ENCODE measurements around the gene MYNN. TPM values are rescaled to one million over a fixed set of nuclear protein-coding genes. Genes with fewer than 3 reads are reported as not detected.

Gene MYNN
- total RNA-seq, 1 experiment from 2014 or later: 20.5 TPM

- Histone ChIP-seq H3K9me3 (ENCODE audit: low read depth, low read length, poor library complexity, severe bottlenecking) (no peaks in the 10 kb centered on the region), H3K4me1 (ENCODE audit: insufficient read depth, low read length, poor library complexity, severe bottlenecking) (peaks cover under 1% of the 10 kb centered on the region), H3K27me3 (replicated peaks; ENCODE audit: insufficient read depth, low read depth, low read length, poor library complexity) (no peaks in the 10 kb centered on the region), H3K27ac (ENCODE audit: low read depth, low read length, poor library complexity, severe bottlenecking) (no peak overlapping the region), H3K36me3 (ENCODE audit: insufficient read depth, low read length, poor library complexity, severe bottlenecking) (peaks cover 97% of the 10 kb centered on the region), H3K4me3 (ENCODE audit: low read depth, low read length, poor library complexity, severe bottlenecking) (no peak overlapping the region)
- no TSS peak for BruUV-seq (replicated peaks)
- intact Hi-C loops (cut with micrococcal nuclease; ENCODE audit: unreplicated experiment): no loop called here
- no peak for DNase-seq (ENCODE audit: low spot score)
- ChIA-PET CTCF (no interaction called here), POLR2A (ENCODE audit: low non-redundant PET) (no interaction called here)
- TF ChIP-seq, protein P1, sequence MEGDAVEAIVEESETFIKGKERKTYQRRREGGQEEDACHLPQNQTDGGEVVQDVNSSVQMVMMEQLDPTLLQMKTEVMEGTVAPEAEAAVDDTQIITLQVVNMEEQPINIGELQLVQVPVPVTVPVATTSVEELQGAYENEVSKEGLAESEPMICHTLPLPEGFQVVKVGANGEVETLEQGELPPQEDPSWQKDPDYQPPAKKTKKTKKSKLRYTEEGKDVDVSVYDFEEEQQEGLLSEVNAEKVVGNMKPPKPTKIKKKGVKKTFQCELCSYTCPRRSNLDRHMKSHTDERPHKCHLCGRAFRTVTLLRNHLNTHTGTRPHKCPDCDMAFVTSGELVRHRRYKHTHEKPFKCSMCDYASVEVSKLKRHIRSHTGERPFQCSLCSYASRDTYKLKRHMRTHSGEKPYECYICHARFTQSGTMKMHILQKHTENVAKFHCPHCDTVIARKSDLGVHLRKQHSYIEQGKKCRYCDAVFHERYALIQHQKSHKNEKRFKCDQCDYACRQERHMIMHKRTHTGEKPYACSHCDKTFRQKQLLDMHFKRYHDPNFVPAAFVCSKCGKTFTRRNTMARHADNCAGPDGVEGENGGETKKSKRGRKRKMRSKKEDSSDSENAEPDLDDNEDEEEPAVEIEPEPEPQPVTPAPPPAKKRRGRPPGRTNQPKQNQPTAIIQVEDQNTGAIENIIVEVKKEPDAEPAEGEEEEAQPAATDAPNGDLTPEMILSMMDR (conservative IDR thresholded peaks at IDR 0.05; ENCODE audit: low read depth, low read length): no peak
These were observed 7.5 kb downstream of the MYNN start for GRCh38 chr3:169780742-169781141.

- H3K36me3 ChIP-seq (ENCODE audit: insufficient read depth, low read length, poor library complexity, severe bottlenecking): peaks cover 97% of the 10 kb centered on the region
- intact Hi-C loops (cut with micrococcal nuclease; ENCODE audit: unreplicated experiment): no loop called here
- H3K9me3 ChIP-seq (ENCODE audit: low read depth, low read length, poor library complexity, severe bottlenecking): no peaks in the 10 kb centered on the region
These were observed 8.1 kb downstream of the MYNN start for GRCh38 chr3:169781209-169781855.

DNA sequence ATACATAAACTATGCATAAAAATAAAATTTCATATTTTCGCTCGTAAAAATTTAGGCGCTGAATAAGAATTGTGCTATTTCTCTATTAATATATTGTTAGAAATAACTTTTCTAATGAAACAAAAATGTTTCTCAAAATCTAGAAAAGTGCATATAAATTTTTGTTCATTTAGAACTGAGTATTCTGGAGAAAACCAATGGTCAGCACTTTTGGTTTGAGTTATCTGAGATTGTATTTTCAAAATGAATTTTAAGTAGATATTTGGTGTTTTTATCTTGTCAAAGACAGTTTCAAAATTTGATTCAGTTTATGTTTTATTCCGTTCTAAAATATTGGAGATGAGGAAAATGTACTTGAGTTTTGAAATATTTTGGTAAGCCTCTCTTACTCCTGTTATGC is 13.9 kb downstream of the MYNN start:
- H3K9me3 ChIP-seq (ENCODE audit: low read depth, low read length, poor library complexity, severe bottlenecking): no peaks in the 10 kb centered on the region
- no peak for DNase-seq (ENCODE audit: low spot score)
- ChIA-PET CTCF (no interaction called here), POLR2A (ENCODE audit: low non-redundant PET) (no interaction called here)
- peaks cover 61% of the 10 kb centered on the region for H3K36me3 ChIP-seq (ENCODE audit: insufficient read depth, low read length, poor library complexity, severe bottlenecking)
- TF ChIP-seq, protein P1 (conservative IDR thresholded peaks at IDR 0.05; ENCODE audit: low read depth, low read length): no peak
- no peak for TF ChIP-seq EZH2 (IDR thresholded peaks at IDR 0.05; ENCODE audit: borderline replicate concordance, low read depth, low read length, poor library complexity, severe bottlenecking)
- H3K4me1 ChIP-seq (ENCODE audit: insufficient read depth, low read length, poor library complexity, severe bottlenecking): no peaks in the 10 kb centered on the region
- H3K27ac ChIP-seq (ENCODE audit: low read depth, low read length, poor library complexity, severe bottlenecking): no peak overlapping the region
- BruUV-seq (replicated peaks): no TSS peak
- intact Hi-C loops (cut with micrococcal nuclease; ENCODE audit: unreplicated experiment): no loop called here
- no peak overlapping the region for H3K4me3 ChIP-seq (ENCODE audit: low read depth, low read length, poor library complexity, severe bottlenecking)
- no peaks in the 10 kb centered on the region for H3K27me3 ChIP-seq (replicated peaks; ENCODE audit: insufficient read depth, low read depth, low read length, poor library complexity)

More at GRCh38 chr3:169781209-169781855, 8.1 kb downstream of the MYNN start:
- Histone ChIP-seq H3K4me3 (ENCODE audit: low read depth, low read length, poor library complexity, severe bottlenecking) (no peak overlapping the region), H3K4me1 (ENCODE audit: insufficient read depth, low read length, poor library complexity, severe bottlenecking) (no peaks in the 10 kb centered on the region), H3K27ac (ENCODE audit: low read depth, low read length, poor library complexity, severe bottlenecking) (no peak overlapping the region), H3K27me3 (replicated peaks; ENCODE audit: insufficient read depth, low read depth, low read length, poor library complexity) (no peaks in the 10 kb centered on the region)
- BruUV-seq (replicated peaks): no TSS peak
- CTCF ChIA-PET: no interaction called here
- no peak for DNase-seq (ENCODE audit: low spot score)
- POLR2A ChIA-PET (ENCODE audit: low non-redundant PET): no interaction called here
- no peak for TF ChIP-seq EZH2 (IDR thresholded peaks at IDR 0.05; ENCODE audit: borderline replicate concordance, low read depth, low read length, poor library complexity, severe bottlenecking)
- TF ChIP-seq, protein P1 (conservative IDR thresholded peaks at IDR 0.05; ENCODE audit: low read depth, low read length): no peak

Measured in A673 (cell line).